ENCODE results near the gene KIAA2012.

KIAA2012 gene

DNA sequence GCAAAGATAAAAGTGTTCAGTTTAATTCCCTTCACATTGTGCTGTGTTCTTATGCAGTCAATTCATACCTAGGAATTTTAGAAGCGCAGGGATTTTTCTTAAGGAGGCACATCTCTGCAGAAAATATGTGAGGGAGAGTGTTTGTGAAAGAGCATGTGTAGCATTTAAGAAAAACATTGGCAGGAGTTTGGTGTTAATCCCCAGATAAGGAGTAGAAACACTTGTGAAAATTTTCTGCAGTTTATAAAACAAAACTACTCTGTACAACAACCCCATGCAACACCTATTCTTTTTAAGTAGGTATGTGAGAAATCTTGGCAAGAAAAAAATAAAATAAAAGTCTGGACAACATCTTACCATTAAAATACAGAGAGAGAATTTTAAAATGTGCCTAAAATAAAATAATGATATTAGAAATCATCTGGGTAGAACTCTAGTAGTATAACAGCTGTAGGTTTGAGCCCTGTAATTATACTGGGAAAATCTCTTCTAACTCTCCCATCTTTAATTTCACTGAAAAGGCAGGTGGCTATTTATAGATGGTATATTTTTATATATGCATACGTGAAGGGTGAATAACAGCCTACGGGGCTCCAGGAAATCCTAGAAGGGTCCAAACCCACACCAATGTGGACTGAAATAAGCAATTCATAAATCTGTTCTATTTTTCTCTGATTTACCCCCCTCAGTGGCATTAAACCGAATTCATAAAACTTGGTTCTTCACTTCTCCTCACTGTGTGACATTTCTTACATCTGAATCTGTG is 32.8 kb upstream of the KIAA2012 start:
- DNase-seq (ENCODE audit: extremely low read depth, low read depth): no peak
- TF ChIP-seq, protein P1, sequence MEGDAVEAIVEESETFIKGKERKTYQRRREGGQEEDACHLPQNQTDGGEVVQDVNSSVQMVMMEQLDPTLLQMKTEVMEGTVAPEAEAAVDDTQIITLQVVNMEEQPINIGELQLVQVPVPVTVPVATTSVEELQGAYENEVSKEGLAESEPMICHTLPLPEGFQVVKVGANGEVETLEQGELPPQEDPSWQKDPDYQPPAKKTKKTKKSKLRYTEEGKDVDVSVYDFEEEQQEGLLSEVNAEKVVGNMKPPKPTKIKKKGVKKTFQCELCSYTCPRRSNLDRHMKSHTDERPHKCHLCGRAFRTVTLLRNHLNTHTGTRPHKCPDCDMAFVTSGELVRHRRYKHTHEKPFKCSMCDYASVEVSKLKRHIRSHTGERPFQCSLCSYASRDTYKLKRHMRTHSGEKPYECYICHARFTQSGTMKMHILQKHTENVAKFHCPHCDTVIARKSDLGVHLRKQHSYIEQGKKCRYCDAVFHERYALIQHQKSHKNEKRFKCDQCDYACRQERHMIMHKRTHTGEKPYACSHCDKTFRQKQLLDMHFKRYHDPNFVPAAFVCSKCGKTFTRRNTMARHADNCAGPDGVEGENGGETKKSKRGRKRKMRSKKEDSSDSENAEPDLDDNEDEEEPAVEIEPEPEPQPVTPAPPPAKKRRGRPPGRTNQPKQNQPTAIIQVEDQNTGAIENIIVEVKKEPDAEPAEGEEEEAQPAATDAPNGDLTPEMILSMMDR (IDR thresholded peaks at IDR 0.05; ENCODE audit: low read depth, low read length, missing control alignments): no peak
- H3K4me3 ChIP-seq (replicated peaks; ENCODE audit: low read depth, low read length): no peak overlapping the region

GRCh38 chr2:202042444-202042843 is 30.6 kb upstream of the KIAA2012 start:
- DNase-seq (ENCODE audit: extremely low read depth, low read depth): no peak
- no peak overlapping the region for H3K4me3 ChIP-seq (replicated peaks; ENCODE audit: low read depth, low read length)
- TF ChIP-seq, protein P1 (IDR thresholded peaks at IDR 0.05; ENCODE audit: low read depth, low read length, missing control alignments): no peak

GRCh38 chr2:202043475-202043874 is 29.6 kb upstream of the KIAA2012 start:
- TF ChIP-seq, protein P1 (IDR thresholded peaks at IDR 0.05; ENCODE audit: low read depth, low read length, missing control alignments): no peak
- no peak for DNase-seq (ENCODE audit: extremely low read depth, low read depth)
- no peak overlapping the region for H3K4me3 ChIP-seq (replicated peaks; ENCODE audit: low read depth, low read length)

GRCh38 chr2:202044777-202045176 is 28.3 kb upstream of the KIAA2012 start:
- no peak for DNase-seq (ENCODE audit: extremely low read depth, low read depth)
- H3K4me3 ChIP-seq (replicated peaks; ENCODE audit: low read depth, low read length): no peak overlapping the region
- TF ChIP-seq, protein P1 (IDR thresholded peaks at IDR 0.05; ENCODE audit: low read depth, low read length, missing control alignments): no peak

GRCh38 chr2:202046572-202046971 is 26.5 kb upstream of the KIAA2012 start:
- no peak for DNase-seq (ENCODE audit: extremely low read depth, low read depth)
- H3K4me3 ChIP-seq (replicated peaks; ENCODE audit: low read depth, low read length): no peak overlapping the region
- TF ChIP-seq, protein P1 (IDR thresholded peaks at IDR 0.05; ENCODE audit: low read depth, low read length, missing control alignments): no peak

DNA sequence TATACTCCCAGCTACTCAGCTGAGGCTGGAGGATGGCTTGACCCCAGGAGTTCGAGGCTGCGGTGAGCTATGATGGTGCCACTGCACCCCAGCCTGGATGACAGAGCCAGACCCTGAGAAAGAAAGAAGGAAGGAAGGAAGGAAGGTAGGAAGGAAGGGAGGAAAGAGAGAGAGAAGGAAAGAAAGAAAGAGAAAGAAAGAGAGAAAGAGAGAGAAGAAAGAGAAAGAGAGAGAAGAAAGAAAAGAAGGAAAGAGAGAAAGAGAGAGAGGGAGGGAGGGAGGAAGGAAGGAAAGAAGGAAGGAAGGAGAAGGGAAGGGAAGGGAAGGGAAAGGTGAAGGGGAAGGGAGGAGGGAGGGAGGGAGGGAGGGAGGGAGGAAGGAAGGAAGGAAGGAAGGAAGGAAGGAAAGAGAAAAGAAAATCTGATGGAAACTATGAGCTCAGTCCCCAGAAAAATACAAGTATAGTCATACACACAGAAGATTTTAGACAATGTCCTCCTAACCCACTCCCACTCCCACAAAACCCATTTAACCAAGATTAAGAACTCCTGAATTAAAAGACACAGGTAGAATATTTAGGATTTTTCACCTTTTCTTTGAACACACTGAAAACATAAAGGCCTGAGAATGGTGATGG is 23.8 kb upstream of the KIAA2012 start:
- no peak overlapping the region for H3K4me3 ChIP-seq (replicated peaks; ENCODE audit: low read depth, low read length)
- TF ChIP-seq, protein P1 (IDR thresholded peaks at IDR 0.05; ENCODE audit: low read depth, low read length, missing control alignments): no peak
- DNase-seq (ENCODE audit: extremely low read depth, low read depth): no peak

Data from HFF-Myc (cell line).